ENCODE data around the gene CLTB. TPM values are rescaled to one million over a fixed set of nuclear protein-coding genes. Genes with fewer than 3 reads are reported as not detected.

The CLTB gene
- total and polyA plus RNA-seq, 2 of the 8 experiments (the other 6 are each of a cell fraction or from before 2014, with no cell fraction given) = 25.9 to 34.9 TPM

DNA sequence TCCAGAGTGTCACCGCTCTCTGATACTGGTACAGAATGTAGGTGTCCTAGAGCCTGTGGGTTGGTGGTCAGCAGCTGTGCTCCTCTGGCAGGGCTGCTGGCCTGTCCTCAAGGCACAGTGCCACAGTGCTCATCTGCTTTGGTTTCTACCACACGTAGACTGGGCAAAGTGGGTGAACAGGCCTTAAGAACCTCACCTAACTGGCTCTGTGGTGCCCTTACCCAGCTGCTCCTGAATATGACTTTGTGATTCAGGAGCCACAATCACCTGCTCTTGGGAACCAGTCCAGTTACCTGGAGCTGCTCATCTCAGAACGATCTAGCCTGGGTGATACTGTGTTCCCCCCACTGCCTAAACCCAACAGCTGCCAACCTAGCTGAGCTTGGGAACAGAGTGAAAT lies 34.4 kb downstream of the CLTB start:
- no peaks in the 10 kb centered on the region; a peak in 1 of 7 replicates for H3K4me1 ChIP-seq (replicated peaks in 1 of 4; ENCODE audit: control insufficient read depth in 3 of 4, insufficient read depth in 4 of 4, low read length in 3 of 4)
- H2BK12ac ChIP-seq (ENCODE audit: low read depth, low read length) = no peak overlapping the region
- no peak overlapping the region for H4K5ac ChIP-seq (ENCODE audit: insufficient read length, low read depth, low read length)
- WGBS, 2 experiments (ENCODE audit: extremely low coverage in 1 of 2, insufficient coverage in 1 of 2, insufficient read length in 1 of 2, insufficient replicate concordance in 2 of 2, low coverage in 1 of 2, low lambda C conversion rate in 2 of 2, missing lambda C conversion rate in 1 of 2) = 84% methylated on average over 3 of the region's 3 CpGs; no CpG with 5 or more reads in 1 of the 2 experiments
- H3K36me3 ChIP-seq (ENCODE audit: control insufficient read depth in 2 of 4, insufficient read depth in 4 of 4, low read length in 3 of 4) = peaks cover 26 to 52% (median 35%) of the 10 kb centered on the region in 4 experiments
- POLR2A ChIA-PET (ENCODE audit: partially characterized antibody) = interaction anchor here (0.7 to 9.4 kb wide), 2 partner anchors 9 to 19 kb away, joined by 3 to 93 read pairs; no protein-coding TSS in a partner anchor
- TF ChIP-seq CHD2 (IDR thresholded peaks at IDR 0.05; ENCODE audit: low read length) = no peak
- no peak for TF ChIP-seq SP2 (IDR thresholded peaks at IDR 0.05; ENCODE audit: low read length)
- no peak for TF ChIP-seq CBX8 (IDR thresholded peaks at IDR 0.05; ENCODE audit: borderline replicate concordance, low read depth, low read length)
- TF ChIP-seq ZNF274 (IDR thresholded peaks at IDR 0.05; ENCODE audit: borderline replicate concordance, extremely low read depth, low read length) = no peak
- H3K4me2 ChIP-seq (ENCODE audit: insufficient read depth in 1 of 2, low read depth in 2 of 2, low read length in 2 of 2) = no peak overlapping the region
- no peak overlapping the region for H2BK20ac ChIP-seq (ENCODE audit: low read length)
- no peak overlapping the region for H2BK15ac ChIP-seq (ENCODE audit: low read length)
- no peak overlapping the region for H2BK5ac ChIP-seq (ENCODE audit: low read depth, low read length)
- H3K56ac ChIP-seq (replicated peaks; ENCODE audit: insufficient read length, low read depth, low read length) = no peak overlapping the region
- no peak overlapping the region for H3K14ac ChIP-seq (ENCODE audit: insufficient read length)
- no peak overlapping the region for H3K4me3 ChIP-seq (ENCODE audit: extremely low read depth in 1 of 4, insufficient read depth in 2 of 4, low read depth in 3 of 4, low read length in 4 of 4)
- H3K9ac ChIP-seq (replicated peaks in 1 of 4; ENCODE audit: extremely low read depth in 1 of 4, low read depth in 3 of 4, low read length in 3 of 4) = no peak overlapping the region
- no peak overlapping the region for H3K27ac ChIP-seq (ENCODE audit: low read depth, low read length)
- no peak overlapping the region for H4K91ac ChIP-seq (replicated peaks; ENCODE audit: insufficient read length, low read length)
- CTCF ChIA-PET (ENCODE audit: partially characterized antibody) = interaction anchor here (0.9 kb wide), 1 partner anchor 13 kb away, joined by 3 read pairs; no protein-coding TSS in a partner anchor
- H3K23ac ChIP-seq (ENCODE audit: insufficient read length) = no peak overlapping the region
- FAIRE-seq = no peak
- no peak overlapping the region for H3K4ac ChIP-seq (replicated peaks; ENCODE audit: insufficient read length, low read depth, low read length)
- no peaks in the 10 kb centered on the region for H3K23me2 ChIP-seq (ENCODE audit: low read depth, low read length)
- H3K79me2 ChIP-seq (ENCODE audit: control insufficient read depth in 1 of 2, insufficient read depth in 2 of 2, low read length in 2 of 2) = peaks cover 0 to 16% of the 10 kb centered on the region in 2 experiments
- DNase-seq (ENCODE audit: low read depth in 1 of 2, low spot score in 2 of 2) = no peak
- 0 out of 2 replicates have a peak, but pooled peaks cover 2% of the 10 kb centered on the region for H3K79me1 ChIP-seq (ENCODE audit: low read depth, low read length)
- H2AFZ ChIP-seq (ENCODE audit: low read length) = no peak overlapping the region
- no peaks in the 10 kb centered on the region for H3K27me3 ChIP-seq (replicated peaks in 1 of 4; ENCODE audit: control insufficient read depth in 3 of 4, extremely low read depth in 1 of 4, insufficient read depth in 3 of 4, low read length in 3 of 4)
- no peak overlapping the region for H3K18ac ChIP-seq (ENCODE audit: extremely low read depth, low read length)
- H3K9me3 ChIP-seq (ENCODE audit: insufficient read depth in 2 of 2, low read depth in 1 of 2, low read length in 1 of 2) = no peaks in the 10 kb centered on the region
- peaks cover 6 to 8% of the 10 kb centered on the region in 2 experiments for H4K20me1 ChIP-seq (replicated peaks in 1 of 2; ENCODE audit: control insufficient read depth in 1 of 2, insufficient read depth in 2 of 2, low read length in 2 of 2)
- no peak overlapping the region for H2BK120ac ChIP-seq (replicated peaks; ENCODE audit: low read depth, low read length)
- H2AK5ac ChIP-seq (ENCODE audit: low read depth, low read length) = no peak overlapping the region
- H4K8ac ChIP-seq (ENCODE audit: extremely low read depth, insufficient read depth, low read length) = no peak overlapping the region

Data from H1 (cell line).